ENCODE measurements around the gene INTS12.

Gene INTS12

GRCh38 chr4:105683038-105683437, 25.5 kb downstream of the INTS12 start:
- DNase-seq (ENCODE audit: low read depth) = no peak

GRCh38 chr4:105679186-105679585, 29.3 kb downstream of the INTS12 start:
- no peak for DNase-seq (ENCODE audit: low read depth)

- DNase-seq (ENCODE audit: low read depth) = no peak
These were observed 30.8 kb downstream of the INTS12 start for GRCh38 chr4:105677709-105678108.

DNA sequence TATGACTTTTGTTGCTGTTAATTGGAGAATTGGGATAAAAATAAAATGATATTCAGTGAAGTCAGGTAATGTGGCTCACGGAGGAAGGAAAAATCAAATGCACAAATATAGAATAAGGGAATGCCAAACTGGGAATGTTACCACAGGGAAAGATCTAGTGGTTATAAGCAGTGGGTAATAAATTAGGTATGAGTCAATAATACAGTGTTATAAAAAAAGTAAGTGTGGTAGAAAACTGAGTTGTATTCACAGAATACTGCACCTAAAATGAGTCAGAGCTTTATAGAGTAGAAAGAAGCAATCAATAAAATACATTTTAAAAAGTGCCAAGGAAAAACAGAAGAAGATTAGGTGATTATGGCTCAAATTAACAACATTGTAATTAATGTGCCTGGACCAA, 34.5 kb downstream of the INTS12 start:
- no peak for DNase-seq (ENCODE audit: low read depth)

DNA sequence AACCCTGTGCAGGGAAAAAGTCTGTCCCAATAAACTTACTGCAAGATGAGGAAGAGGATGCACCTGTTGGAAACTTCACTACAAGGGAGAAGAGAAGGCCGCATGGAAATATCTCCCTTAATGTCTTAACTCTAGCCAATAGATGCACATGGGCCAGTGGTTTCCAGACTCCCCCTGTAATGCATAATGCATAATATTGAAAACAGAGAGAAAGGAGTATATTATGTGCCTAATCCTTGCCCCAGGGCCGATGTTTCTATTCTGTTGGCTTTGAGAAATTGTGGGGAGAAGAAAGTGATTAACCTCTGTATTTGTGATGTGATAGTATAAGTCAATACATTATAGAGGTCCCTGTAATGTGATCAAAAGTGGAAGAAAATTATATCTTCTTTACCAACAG, 37.2 kb downstream of the INTS12 start:
- no peak for DNase-seq (ENCODE audit: low read depth)

DNA sequence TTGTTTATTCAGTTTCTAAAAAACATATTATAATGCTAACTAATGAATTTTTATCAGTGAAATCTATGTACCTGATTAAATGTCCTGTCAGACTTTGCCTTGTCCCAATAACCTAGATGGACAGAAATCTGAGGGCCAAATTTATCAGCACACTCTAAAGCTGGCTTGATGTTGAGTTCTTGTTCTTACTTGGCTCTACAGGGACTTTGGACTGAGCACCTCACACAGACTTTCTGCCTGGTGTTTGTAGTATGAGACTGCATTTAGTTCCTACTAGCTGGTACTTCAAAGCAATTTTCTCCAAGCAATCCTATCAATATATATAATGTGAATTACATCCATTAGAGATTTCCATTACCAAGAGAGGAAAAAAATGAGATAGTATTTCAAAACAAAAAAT, 37.8 kb downstream of the INTS12 start:
- DNase-seq (ENCODE audit: low read depth) = no peak

DNA sequence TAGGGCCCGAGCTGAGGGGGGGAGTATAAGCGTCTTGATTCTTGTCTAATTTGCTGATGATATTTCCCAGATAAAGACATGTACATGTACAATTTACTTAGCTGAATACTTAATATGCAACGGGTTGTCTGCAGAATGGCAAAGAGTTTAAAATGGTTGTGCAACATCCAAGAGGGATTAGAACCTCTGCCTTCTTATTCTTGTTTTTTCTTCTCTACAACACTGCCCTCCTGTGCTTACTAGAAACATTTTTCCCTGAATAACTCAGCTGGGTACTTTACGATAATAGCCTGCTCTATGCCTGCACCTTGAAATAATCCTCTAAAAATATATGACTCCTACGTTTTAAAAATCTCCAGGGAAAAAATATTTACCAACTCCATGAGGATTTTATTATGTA, 41.8 kb downstream of the INTS12 start:
- DNase-seq (ENCODE audit: low read depth) = no peak

DNA sequence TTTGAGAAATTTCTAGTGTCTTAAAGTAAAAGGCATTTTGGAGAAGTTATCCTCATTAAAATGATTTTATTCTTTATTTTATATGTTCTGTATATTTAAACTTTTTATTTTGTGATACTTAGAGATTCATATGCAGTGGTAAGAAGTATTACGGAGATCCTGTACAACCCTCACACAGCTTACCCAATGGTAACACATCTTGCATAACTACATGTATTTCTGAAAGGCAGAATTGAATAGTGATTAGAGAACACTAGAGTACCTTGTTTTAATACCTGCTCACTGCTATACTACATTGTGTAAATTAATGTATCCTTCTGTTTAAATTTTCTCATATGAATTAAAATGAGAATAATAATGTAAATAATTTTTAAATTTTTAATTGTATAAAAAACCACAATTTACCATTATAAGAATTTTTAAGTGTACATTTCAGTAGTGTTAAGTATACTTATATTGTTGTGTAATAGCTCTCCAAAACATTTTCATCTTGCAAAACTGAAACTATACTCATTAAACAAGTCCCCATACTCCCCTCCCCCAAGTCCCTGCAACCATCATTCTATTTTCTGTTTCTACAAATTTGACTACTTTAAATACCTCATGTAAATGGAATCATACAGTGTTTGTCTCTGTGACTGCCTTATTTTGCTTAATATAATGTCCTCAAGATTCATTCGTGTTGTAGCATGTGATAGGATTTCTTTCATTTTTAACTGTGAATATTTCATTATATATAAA, 45.4 kb downstream of the INTS12 start:
- DNase-seq (ENCODE audit: low read depth) = no peak

GRCh38 chr4:105661028-105661427, 47.5 kb downstream of the INTS12 start:
- DNase-seq (ENCODE audit: low read depth) = no peak

GRCh38 chr4:105659190-105659589, 49.3 kb downstream of the INTS12 start:
- DNase-seq (ENCODE audit: low read depth) = no peak

DNA sequence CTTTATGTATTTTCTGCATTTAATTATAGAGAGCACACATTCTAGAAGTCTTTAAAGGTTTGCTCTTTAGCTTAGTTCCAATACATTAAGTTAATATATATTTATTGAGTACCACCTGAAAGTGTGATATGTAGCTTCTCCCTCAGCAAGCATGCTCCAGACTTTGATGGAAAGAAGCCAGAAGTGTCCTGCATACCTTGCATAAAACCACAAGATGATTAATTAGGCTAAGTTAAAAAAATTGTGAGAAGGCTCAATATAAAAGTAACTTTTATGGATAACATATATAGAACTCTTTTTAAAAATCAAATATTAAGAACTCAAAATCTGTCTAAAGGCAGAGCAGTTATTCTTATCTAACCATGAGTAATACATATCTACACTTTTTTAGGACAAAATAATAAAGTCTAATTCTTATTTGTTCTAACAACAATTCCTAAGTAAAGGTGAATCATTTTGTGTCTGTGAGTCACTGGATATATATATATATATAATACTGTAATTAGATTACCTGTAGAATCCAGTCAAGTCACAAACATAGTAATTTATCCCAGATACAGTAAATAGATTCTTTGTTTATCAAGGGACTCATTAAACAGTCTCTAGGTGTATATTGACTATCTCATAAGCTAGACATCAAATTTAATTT, 51.2 kb downstream of the INTS12 start:
- DNase-seq (ENCODE audit: low read depth) = no peak

DNA sequence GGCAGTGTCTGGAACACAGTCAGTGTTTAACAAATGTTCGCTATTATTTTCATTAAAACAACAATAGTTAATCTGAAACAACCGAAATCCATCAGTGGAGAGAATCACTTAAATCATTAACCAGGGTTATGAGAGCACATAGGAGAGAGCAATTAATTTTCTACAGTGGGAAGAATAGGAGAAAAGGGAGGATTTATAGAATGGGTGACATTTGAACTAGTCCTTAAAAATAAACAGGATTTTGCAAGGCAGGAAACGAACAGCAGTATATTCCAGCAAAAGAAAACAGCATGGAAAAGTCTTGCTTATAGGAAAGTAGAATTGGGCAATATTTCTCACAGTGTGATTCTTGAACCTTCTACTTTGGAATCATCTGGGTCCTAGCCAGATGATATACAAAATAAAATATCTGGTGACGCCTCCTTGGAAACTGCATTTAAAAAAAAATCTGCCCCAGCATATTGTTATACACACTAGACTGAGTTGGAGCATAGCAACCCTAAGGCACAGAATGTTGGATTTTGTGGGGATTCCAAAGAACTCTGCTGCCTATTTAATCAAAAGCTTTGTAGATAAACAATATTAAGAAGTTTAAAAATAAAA, 56.1 kb downstream of the INTS12 start:
- no peak for DNase-seq (ENCODE audit: low read depth)

- DNase-seq (ENCODE audit: low read depth) = no peak
These were observed 56.6 kb downstream of the INTS12 start for GRCh38 chr4:105651884-105652283.

DNA sequence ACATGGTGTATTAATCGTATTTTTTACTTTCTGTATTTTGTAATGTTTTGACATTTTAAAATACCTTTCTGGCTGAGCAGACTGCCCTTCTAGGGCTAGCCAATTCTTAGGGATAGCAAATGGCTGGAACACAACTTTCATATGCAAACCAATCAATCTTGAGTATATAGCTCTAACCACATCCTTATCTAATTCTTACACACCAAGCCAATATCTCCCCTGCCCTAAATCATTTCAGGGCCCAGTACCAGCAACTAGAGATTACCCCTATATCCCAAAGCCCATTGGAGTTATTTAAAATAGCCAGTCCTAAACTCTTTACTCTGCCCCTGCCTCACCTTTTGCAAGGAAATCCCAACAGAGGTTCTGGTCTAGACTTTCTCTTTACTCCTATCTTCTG, 58.3 kb downstream of the INTS12 start:
- DNase-seq (ENCODE audit: low read depth) = no peak

- no peak for DNase-seq (ENCODE audit: low read depth)
These were observed 63.0 kb downstream of the INTS12 start for GRCh38 chr4:105645440-105645839.

GRCh38 chr4:105644257-105644656, 64.2 kb downstream of the INTS12 start:
- no peak for DNase-seq (ENCODE audit: low read depth)

DNA sequence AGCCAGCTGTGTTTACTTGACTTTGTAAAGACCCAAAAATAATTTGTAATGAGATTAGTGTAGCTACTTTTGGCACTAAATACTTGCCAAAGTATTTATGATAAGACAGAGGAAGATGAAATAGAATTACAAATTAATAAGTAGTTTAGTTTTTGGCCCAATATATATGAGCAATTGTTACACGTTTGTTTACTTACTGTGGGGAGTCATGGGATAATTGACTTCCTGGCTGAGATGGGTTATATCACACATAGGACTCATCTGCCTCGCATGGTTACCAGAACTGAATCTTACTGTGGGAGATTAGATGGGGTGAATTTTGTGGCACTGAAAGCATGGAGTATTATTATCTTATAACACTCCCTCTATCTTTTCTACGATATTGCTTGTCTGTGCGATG, 66.6 kb downstream of the INTS12 start:
- no peak for DNase-seq (ENCODE audit: low read depth)

GRCh38 chr4:105637408-105638176, 70.9 kb downstream of the INTS12 start:
- no peak for DNase-seq (ENCODE audit: low read depth)

- DNase-seq (ENCODE audit: low read depth) = no peak
These were observed 73.9 kb downstream of the INTS12 start for GRCh38 chr4:105634402-105635080.

- no peak for DNase-seq (ENCODE audit: low read depth)
These were observed 75.2 kb downstream of the INTS12 start for GRCh38 chr4:105633241-105633640.

Data from stimulated activated CD8-positive, alpha-beta memory T cell treated with anti-CD3 and anti-CD28 coated beads, Interleukin-12 subunit alpha, Interleukin-12 subunit beta, amount 100 ng/mL, for 1 hour (primary cell).